AG04450 (cell line): ENCODE data around the gene WDR7. TPM values are rescaled to one million over a fixed set of nuclear protein-coding genes. Genes with fewer than 3 reads are reported as not detected.

ENCODE experiments used
- CTCF ChIA-PET: fragments of 300-600, 350-600 bp; formaldehyde crosslinking; extraction: SDS; loops from one replicate; lab custom pipeline; 2022; ENCODE audit warnings: antibody characterized with exemption, inconsistent platforms; lab: Charles Lee
- POLR2A ChIA-PET: fragments of 350-600 bp; formaldehyde crosslinking; extraction: SDS; loops from one replicate; lab custom pipeline; 2021; ENCODE audit warnings: antibody characterized with exemption, inconsistent platforms; lab: Yijun Ruan, JAX
- DNase-seq: peaks from one replicate; pipeline ENCODE4 v3.0.0-alpha.2; 2011; ENCODE audit warnings: low read depth, low spot score
- H3K27ac ChIP-seq: one replicate; pipeline ENCODE4 v1.5.1; 2012; ENCODE audit warnings: low read depth, low read length, control low read depth
- H3K27me3 ChIP-seq: one replicate; pipeline ENCODE4 v1.6.0; 2012; ENCODE audit warnings: low read length; ENCODE audit not compliant: control insufficient read depth, insufficient read depth
- H3K4me3 ChIP-seq: 2 replicates; pipeline ENCODE4 v1.5.1; 2011; ENCODE audit warnings: mild to moderate bottlenecking, low read depth, low read length, control low read depth
- H3K9me3 ChIP-seq: 2 replicates; pipeline ENCODE4 v1.5.1; 2012; ENCODE audit warnings: low read length; ENCODE audit not compliant: control insufficient read depth, insufficient read depth
- polyA plus RNA-seq: library from polyadenylated mRNA; depleted of rRNA; stranded (reverse); fragments of >200 nt; gene quantifications from 2 replicates; pipeline ENCODE4 v1.2.3, GENCODE V29; 2011
- TF ChIP-seq, protein P1 (sequence below): IDR thresholded peaks from 2 replicates; pipeline ENCODE4 v1.5.1; 2011; ENCODE audit warnings: low read depth, low read length, control low read depth, inconsistent platforms

Gene WDR7
- polyA plus RNA-seq, 1 experiment: 8.1 TPM

DNA sequence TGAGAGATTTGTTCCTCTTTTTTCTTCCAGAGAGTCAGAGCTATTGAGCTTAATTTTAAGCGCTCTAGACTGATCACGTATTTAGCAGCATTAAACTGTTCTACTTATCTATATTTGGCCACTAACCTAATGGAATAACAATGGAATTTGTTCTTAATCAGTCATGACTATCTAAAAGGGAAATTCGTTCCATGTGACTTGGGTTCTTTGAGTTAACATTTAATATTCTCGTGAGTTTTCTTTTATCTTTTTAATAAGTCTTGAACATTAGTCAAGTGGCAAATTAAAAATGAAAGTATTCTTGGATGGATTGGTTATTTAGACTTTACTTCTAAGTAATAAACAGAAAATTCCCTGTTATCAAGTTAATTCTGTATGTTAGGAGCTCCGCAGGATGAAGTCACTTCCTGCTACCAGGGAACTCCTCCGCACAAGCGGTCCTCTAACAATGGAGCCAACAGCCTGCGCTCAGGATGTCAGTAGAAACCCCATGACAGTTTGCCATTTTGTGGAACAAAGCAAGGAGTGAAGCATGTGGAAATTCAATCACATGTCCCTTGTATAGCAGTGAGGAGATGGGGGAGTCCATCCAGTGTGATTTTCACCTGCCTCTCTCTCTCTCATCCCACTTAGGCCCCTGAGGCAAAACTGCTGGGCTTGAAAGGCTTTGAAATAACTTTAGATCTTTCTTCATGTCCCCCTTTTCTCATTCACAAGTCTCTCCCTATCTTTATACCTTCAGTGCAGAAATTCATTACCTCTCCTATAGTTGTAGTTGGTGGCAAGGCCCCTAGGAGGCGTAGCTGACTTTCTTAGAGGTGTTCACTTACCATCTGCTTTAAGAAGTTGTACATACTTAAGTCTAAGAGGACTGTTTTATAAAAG is 138.1 kb downstream of the WDR7 start:
- no peaks in the 10 kb centered on the region for H3K9me3 ChIP-seq
- POLR2A ChIA-PET: no interaction called here
- no peaks in the 10 kb centered on the region for H3K27me3 ChIP-seq
- CTCF ChIA-PET: interaction anchor here (0.8 to 0.9 kb wide), 2 partner anchors 16 to 773 kb away, joined by 3 to 5 read pairs; no protein-coding TSS in a partner anchor
- no peak overlapping the region for H3K4me3 ChIP-seq
- DNase-seq: no peak
- TF ChIP-seq, protein P1, sequence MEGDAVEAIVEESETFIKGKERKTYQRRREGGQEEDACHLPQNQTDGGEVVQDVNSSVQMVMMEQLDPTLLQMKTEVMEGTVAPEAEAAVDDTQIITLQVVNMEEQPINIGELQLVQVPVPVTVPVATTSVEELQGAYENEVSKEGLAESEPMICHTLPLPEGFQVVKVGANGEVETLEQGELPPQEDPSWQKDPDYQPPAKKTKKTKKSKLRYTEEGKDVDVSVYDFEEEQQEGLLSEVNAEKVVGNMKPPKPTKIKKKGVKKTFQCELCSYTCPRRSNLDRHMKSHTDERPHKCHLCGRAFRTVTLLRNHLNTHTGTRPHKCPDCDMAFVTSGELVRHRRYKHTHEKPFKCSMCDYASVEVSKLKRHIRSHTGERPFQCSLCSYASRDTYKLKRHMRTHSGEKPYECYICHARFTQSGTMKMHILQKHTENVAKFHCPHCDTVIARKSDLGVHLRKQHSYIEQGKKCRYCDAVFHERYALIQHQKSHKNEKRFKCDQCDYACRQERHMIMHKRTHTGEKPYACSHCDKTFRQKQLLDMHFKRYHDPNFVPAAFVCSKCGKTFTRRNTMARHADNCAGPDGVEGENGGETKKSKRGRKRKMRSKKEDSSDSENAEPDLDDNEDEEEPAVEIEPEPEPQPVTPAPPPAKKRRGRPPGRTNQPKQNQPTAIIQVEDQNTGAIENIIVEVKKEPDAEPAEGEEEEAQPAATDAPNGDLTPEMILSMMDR: peak; percentile 55
- no peak overlapping the region for H3K27ac ChIP-seq

DNA sequence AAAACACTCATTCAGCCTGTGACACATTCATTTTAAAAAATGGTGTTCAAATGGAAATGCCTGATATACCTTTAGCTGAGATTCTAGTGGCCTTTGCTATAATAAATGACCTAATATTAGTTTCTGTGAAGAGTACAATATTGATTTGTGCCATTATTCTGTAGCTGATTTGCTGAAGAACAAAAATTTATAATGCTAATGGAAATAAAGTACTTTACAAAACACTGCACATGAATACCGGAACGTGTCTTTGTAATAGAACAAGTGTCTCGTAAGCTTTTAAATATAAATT is 138.7 kb downstream of the WDR7 start:
- DNase-seq: no peak
- Histone ChIP-seq H3K27me3 (no peaks in the 10 kb centered on the region), H3K27ac (no peak overlapping the region), H3K9me3 (no peaks in the 10 kb centered on the region), H3K4me3 (no peak overlapping the region)
- POLR2A ChIA-PET: no interaction called here
- CTCF ChIA-PET: interaction anchor here (0.9 kb wide), 1 partner anchor 16 kb away, joined by 5 read pairs; no protein-coding TSS in a partner anchor
- TF ChIP-seq, protein P1: no peak

DNA sequence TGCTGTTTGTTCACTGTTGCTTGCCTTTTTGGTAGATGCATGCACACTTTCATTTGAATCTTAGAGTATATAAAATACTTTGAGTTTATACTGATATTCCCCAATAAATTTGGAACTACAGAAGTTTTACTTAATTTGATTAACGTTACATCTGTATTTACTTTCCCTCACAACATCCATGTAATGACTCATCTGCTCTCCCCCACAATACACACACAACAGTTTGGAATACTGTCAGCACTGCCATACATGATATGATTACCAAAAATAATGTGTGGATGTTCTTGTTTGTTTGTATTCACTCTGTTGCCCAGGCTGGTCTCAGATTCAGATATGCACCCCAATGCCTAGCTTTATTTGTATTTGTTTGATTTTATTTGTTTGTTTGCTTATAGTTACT is 144.2 kb downstream of the WDR7 start:
- Histone ChIP-seq H3K4me3 (no peak overlapping the region), H3K27ac (no peak overlapping the region), H3K9me3 (no peaks in the 10 kb centered on the region), H3K27me3 (no peaks in the 10 kb centered on the region)
- CTCF ChIA-PET: no interaction called here
- POLR2A ChIA-PET: no interaction called here
- TF ChIP-seq, protein P1: no peak
- DNase-seq: no peak

GRCh38 chr18:56799756-56800155 is 148.6 kb downstream of the WDR7 start:
- no peaks in the 10 kb centered on the region for H3K27me3 ChIP-seq
- DNase-seq: no peak
- TF ChIP-seq, protein P1: no peak
- ChIA-PET CTCF (no interaction called here), POLR2A (no interaction called here)
- no peak overlapping the region for H3K4me3 ChIP-seq
- H3K9me3 ChIP-seq: no peaks in the 10 kb centered on the region
- no peak overlapping the region for H3K27ac ChIP-seq

DNA sequence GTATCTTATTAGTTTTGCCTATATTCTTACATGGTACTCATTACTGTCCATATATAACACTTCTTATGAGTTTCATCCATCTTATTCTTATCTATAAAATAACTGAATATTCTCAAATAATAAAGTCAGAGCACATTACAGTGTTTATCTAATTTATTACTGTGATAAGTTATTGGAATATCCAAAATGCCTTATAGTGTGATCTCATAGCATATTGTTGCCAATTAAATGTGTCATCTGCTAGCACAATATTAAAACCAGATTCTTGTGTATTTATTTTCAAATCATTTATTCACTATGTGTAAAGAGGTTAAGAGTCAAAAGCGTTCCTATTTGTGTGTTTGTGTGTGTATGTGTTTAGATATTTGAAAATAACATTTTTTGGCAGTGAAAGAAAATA is 151.9 kb downstream of the WDR7 start:
- no peaks in the 10 kb centered on the region for H3K27me3 ChIP-seq
- H3K9me3 ChIP-seq: no peaks in the 10 kb centered on the region
- no peak for DNase-seq
- ChIA-PET CTCF (no interaction called here), POLR2A (no interaction called here)
- H3K27ac ChIP-seq: no peak overlapping the region
- TF ChIP-seq, protein P1: no peak
- no peak overlapping the region for H3K4me3 ChIP-seq
